Measurements from ENCODE around the gene PRPH2. TPM values are rescaled to one million over a fixed set of nuclear protein-coding genes. Genes with fewer than 3 reads are reported as not detected.

The PRPH2 gene
- total and polyA plus RNA-seq, 11 donors: 0.23 to 2.6 (median 0.91) TPM

DNA sequence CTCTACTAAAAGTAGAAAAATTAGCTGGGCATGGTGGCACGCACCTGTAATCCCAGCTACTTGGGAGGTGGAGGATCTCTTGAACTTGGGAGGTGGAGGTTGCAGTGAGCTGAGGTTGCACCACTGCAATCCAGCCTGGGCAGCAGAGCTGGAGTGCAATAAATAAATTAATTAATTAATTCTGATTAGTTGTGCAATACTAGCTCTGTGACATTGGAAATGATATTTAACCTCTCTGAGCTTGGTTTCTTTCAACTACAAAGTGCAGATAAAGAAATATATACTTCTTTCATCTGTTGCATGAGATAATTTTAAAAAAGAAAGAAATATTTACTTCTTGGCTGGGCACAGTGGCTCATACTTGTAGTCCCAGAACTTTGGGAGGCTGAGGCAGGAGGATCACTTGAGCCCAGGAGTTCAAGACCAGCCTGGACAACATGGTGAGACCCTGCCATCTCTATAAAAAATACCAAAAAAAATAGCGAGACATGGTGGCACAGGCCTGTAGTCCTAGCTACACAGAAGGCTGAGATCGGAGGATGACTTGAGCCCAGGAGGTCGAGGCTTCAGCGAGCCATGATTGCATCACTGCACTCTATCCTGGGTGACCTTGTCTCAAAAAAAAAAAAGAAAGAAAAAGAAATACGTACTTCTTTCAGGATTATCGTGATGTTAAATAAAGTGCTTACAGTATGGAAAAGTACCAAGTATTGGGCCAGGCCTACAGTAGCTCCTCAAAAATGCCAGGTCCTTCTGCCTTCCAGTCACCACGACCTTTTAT lies 39.1 kb upstream of the PRPH2 start:
- Histone ChIP-seq H3K9me3 (no peaks in the 10 kb centered on the region), H3K27ac (no peak overlapping the region), H3K4me1 (peaks cover 0 to 4% (median 0%) of the 10 kb centered on the region in 12 donors), H3K27me3 (no peaks in the 10 kb centered on the region), H3K4me3 (no peak overlapping the region), H3K36me3 (peaks cover 0 to 26% (median 2%) of the 10 kb centered on the region in 9 donors)
- intact Hi-C loops (cut with DNase I): no loop called here
- 92 to 96% (median 94%) methylated on average over 8 of the region's 8 CpGs for WGBS, 4 donors
- DNase-seq (no peak), ATAC-seq (no peak)
- TF ChIP-seq, protein P1, sequence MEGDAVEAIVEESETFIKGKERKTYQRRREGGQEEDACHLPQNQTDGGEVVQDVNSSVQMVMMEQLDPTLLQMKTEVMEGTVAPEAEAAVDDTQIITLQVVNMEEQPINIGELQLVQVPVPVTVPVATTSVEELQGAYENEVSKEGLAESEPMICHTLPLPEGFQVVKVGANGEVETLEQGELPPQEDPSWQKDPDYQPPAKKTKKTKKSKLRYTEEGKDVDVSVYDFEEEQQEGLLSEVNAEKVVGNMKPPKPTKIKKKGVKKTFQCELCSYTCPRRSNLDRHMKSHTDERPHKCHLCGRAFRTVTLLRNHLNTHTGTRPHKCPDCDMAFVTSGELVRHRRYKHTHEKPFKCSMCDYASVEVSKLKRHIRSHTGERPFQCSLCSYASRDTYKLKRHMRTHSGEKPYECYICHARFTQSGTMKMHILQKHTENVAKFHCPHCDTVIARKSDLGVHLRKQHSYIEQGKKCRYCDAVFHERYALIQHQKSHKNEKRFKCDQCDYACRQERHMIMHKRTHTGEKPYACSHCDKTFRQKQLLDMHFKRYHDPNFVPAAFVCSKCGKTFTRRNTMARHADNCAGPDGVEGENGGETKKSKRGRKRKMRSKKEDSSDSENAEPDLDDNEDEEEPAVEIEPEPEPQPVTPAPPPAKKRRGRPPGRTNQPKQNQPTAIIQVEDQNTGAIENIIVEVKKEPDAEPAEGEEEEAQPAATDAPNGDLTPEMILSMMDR (IDR thresholded peaks at IDR 0.05): no peak
- no peak for TF ChIP-seq POLR2A (IDR thresholded peaks at IDR 0.05)

DNA sequence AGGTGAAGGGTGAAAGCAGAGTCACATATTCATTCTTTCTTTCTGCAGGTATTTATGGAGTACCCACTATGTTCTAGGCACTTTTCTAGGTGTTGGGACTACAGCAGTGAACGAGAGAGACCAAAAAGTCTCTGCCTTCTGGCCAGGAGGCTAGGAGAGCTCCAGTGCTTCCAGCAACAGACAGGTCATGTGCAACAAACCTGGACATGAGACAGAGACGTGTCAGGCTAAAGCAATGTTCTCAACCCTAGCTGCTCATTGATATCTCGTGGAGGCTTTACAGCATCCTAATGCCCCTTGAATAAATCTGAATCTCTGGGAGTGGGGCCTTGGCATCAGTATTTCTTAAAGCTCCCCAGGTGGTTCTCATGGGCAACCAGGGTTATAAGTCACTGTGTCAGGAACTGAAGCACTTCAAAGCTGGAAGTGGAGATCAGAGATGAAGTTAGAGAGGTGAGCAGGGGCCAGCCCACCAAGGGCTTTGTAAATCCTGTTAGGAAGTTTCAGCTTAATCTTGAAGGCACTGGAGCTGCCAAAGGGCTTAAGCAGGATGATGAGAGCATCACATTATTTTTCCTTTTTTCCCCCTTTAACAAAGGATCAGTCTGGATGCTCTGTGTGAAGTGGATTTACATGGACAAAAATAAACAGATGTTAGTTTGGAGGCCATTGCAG lies 36.5 kb upstream of the PRPH2 start:
- Histone ChIP-seq H3K9me3 (no peaks in the 10 kb centered on the region), H3K27me3 (no peaks in the 10 kb centered on the region), H3K4me3 (no peak overlapping the region), H3K36me3 (peaks cover 0 to 26% (median 2%) of the 10 kb centered on the region in 9 donors), H3K4me1 (peaks cover 0 to 4% (median 0%) of the 10 kb centered on the region in 12 donors), H3K27ac (no peak overlapping the region)
- WGBS, 4 donors: 53 to 83% (median 66%) methylated on average over 3 of the region's 3 CpGs
- ATAC-seq: no peak
- intact Hi-C loops (cut with DNase I): no loop called here
- DNase-seq: no peak
- no peak for TF ChIP-seq POLR2A (IDR thresholded peaks at IDR 0.05)
- TF ChIP-seq, protein P1 (IDR thresholded peaks at IDR 0.05): no peak

DNA sequence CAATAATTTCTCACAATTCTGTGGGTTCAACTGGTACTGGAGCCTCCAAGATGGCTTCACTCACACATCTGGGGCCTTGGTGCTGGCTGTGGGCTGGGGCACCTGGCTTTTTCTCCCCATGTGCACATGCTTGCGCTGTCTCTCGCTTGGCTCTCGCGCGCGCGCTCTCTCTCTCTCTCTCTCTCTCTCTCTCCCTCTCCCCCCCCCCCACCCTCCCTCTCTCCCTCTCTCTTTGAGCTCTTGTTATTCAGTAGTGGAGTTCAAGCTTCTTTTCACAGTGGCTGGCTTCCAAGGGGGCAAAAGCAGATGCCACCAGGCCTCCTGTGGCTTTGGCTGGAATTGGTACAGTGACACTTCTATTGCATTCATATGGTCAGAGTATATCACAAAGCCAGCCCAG lies 34.3 kb upstream of the PRPH2 start:
- H3K36me3 ChIP-seq: peaks cover 0 to 26% (median 2%) of the 10 kb centered on the region in 9 donors
- TF ChIP-seq, protein P1 (IDR thresholded peaks at IDR 0.05): no peak
- TF ChIP-seq POLR2A (IDR thresholded peaks at IDR 0.05): no peak
- no peak overlapping the region for H3K27ac ChIP-seq
- intact Hi-C loops (cut with DNase I): no loop called here
- H3K4me3 ChIP-seq: no peak overlapping the region
- WGBS, 4 donors: 90 to 96% (median 93%) methylated on average over 7 of the region's 7 CpGs
- H3K27me3 ChIP-seq: no peaks in the 10 kb centered on the region
- H3K9me3 ChIP-seq: no peaks in the 10 kb centered on the region
- ATAC-seq (no peak), DNase-seq (no peak)
- H3K4me1 ChIP-seq: peaks cover 0 to 4% (median 0%) of the 10 kb centered on the region in 12 donors

DNA sequence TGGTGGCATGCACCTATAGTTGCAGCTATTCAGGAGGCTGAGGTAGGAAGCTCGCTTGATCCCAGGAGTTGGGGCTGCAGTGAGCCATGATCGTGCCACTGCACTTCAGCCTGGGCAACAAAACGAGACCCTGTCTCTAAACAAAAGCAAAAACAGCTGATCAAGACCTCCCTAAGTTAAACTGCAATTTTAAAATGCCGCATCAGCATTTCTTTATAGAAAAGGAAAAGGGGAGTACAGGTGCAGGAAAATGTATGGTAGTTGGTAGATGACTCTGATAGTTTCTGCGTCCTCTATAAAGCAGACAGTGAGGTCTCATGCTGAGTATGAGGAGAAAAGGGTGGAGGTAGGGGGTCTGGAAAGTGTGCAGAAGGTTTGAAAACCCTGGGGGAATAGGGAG lies 32.4 kb upstream of the PRPH2 start:
- intact Hi-C loops (cut with DNase I): no loop called here
- Histone ChIP-seq H3K4me1 (peaks cover 0 to 4% (median 0%) of the 10 kb centered on the region in 12 donors), H3K36me3 (peaks cover 0 to 14% (median under 1%) of the 10 kb centered on the region in 9 donors), H3K4me3 (no peak overlapping the region), H3K9me3 (no peaks in the 10 kb centered on the region), H3K27me3 (no peaks in the 10 kb centered on the region), H3K27ac (no peak overlapping the region)
- no peak for TF ChIP-seq POLR2A (IDR thresholded peaks at IDR 0.05)
- TF ChIP-seq, protein P1 (IDR thresholded peaks at IDR 0.05): no peak
- DNase-seq: no peak
- WGBS, 4 donors: 95 to 97% (median 96%) methylated on average over 5 of the region's 5 CpGs
- no peak for ATAC-seq

All from heart left ventricle (tissue), 16 donors.